SK-N-SH (cell line): ENCODE data around the gene GFM1. TPM values are rescaled to one million over a fixed set of nuclear protein-coding genes. Genes with fewer than 3 reads are reported as not detected.

Experiments used
- CTCF ChIA-PET: fragments of 300-600, 350-600 bp; formaldehyde crosslinking; extraction: SDS; loops from one replicate; lab custom pipeline; 2021; lab: Yijun Ruan, JAX
- POLR2A ChIA-PET: fragments of 350-600 bp; sonication (Branson Sonifier 250); formaldehyde crosslinking; extraction: SDS; loops from one replicate; lab custom pipeline; 2020; ENCODE audit warnings: antibody characterized with exemption, inconsistent platforms; lab: Yijun Ruan, JAX
- DNase-seq: peaks from one replicate; pipeline ENCODE4 v3.0.0; 2012
- H2AFZ ChIP-seq: fragments of 200-600 bp; sonication (generic); 2 replicates; pipeline ENCODE4 v1.8.1; 2016; ENCODE audit warnings: antibody characterized with exemption, mild to moderate bottlenecking, low read depth
- H3F3A ChIP-seq: fragments of 200-600 bp; sonication (generic); replicated peaks from 2 replicates; pipeline ENCODE3; 2016; ENCODE audit warnings: antibody characterized with exemption, mild to moderate bottlenecking; ENCODE audit not compliant: insufficient read depth
- H3K27ac ChIP-seq, 2 experiments: fragments of 200-500 bp in 1 of 2; fragments of 200-600 bp in 1 of 2; sonication (Bioruptor generic) in 1 of 2; sonication (generic), shearing (Covaris generic) in 1 of 2; 2 replicates each; pipeline versions ENCODE4 v1.5.1 to v1.6.1; 2014 to 2016; ENCODE audit warnings: low read depth in 2 of 2, inconsistent platforms in 1 of 2, low read length in 1 of 2, mild to moderate bottlenecking in 1 of 2, mixed read lengths in 1 of 2
- H3K27me3 ChIP-seq: fragments of 200-600 bp; sonication (generic), shearing (Covaris generic); 2 replicates; pipeline ENCODE4 v1.6.1; 2016; ENCODE audit warnings: mixed run types; ENCODE audit not compliant: insufficient read depth
- H3K36me3 ChIP-seq, 2 experiments: fragments of 200-500 bp in 1 of 2; fragments of 200-600 bp in 1 of 2; sonication (Bioruptor generic) in 1 of 2; sonication (generic) in 1 of 2; replicated peaks in 1 of 2; 2 replicates each; pipeline versions ENCODE3 to v1.5.1; 2014 to 2016; ENCODE audit warnings: low read length in 1 of 2, mild to moderate bottlenecking in 1 of 2; ENCODE audit not compliant: insufficient read depth in 2 of 2, control insufficient read depth in 1 of 2
- H3K4me1 ChIP-seq, 2 experiments: fragments of 200-500 bp in 1 of 2; fragments of 200-600 bp in 1 of 2; sonication (Bioruptor generic) in 1 of 2; sonication (generic), shearing (Covaris generic) in 1 of 2; 2 replicates each; pipeline versions ENCODE4 v1.5.1 to v1.6.1; 2014 to 2016; ENCODE audit warnings: low read depth in 1 of 2, low read length in 1 of 2, mixed run types in 1 of 2; ENCODE audit not compliant: insufficient read depth in 2 of 2, control insufficient read depth in 1 of 2
- H3K4me2 ChIP-seq: fragments of 200-600 bp; sonication (generic), shearing (Covaris generic); 2 replicates; pipeline ENCODE4 v1.6.1; 2017; ENCODE audit warnings: mixed run types
- H3K4me3 ChIP-seq, 2 experiments: fragments of 200-500 bp in 1 of 2; fragments of 200-600 bp in 1 of 2; sonication (Bioruptor generic) in 1 of 2; sonication (generic), shearing (Covaris generic) in 1 of 2; 2 replicates each; pipeline versions ENCODE4 v1.5.1 to v1.8.1; 2014 to 2016; ENCODE audit warnings: low read depth in 2 of 2, inconsistent platforms in 1 of 2, low read length in 1 of 2, mild to moderate bottlenecking in 1 of 2, mixed read lengths in 1 of 2, moderate library complexity in 1 of 2
- H3K79me2 ChIP-seq: fragments of 200-600 bp; sonication (generic); 2 replicates; pipeline ENCODE4 v1.8.1; 2017; ENCODE audit warnings: mild to moderate bottlenecking; ENCODE audit not compliant: insufficient read depth
- H3K9ac ChIP-seq: fragments of 200-600 bp; sonication (generic); 2 replicates; pipeline ENCODE4 v1.6.1; 2017; ENCODE audit warnings: mixed run types
- H3K9me2 ChIP-seq: fragments of 200-600 bp; sonication (generic); 2 replicates; pipeline ENCODE4 v1.6.1; 2017; ENCODE audit warnings: mixed run types
- H3K9me3 ChIP-seq: fragments of 200-600 bp; sonication (generic); 2 replicates; pipeline ENCODE4 v1.6.1; 2017; ENCODE audit warnings: mixed run types, mild to moderate bottlenecking, moderate library complexity
- H4K20me1 ChIP-seq: fragments of 200-600 bp; sonication (generic); 2 replicates; pipeline ENCODE4 v1.6.1; 2017; ENCODE audit warnings: mild to moderate bottlenecking, mixed run types; ENCODE audit not compliant: insufficient read depth
- CHD2 ChIP-seq: fragments of 150-350 bp; IDR thresholded peaks from 2 replicates; pipeline ENCODE4 v1.6.1; 2018; ENCODE audit warnings: low read length; ENCODE audit not compliant: partially characterized antibody
- ELF1 ChIP-seq: IDR thresholded peaks from 2 replicates; pipeline ENCODE4 v1.4.0; 2012
- FOSL2 ChIP-seq: IDR thresholded peaks from 2 replicates; pipeline ENCODE4 v1.4.0; 2012; ENCODE audit warnings: low read depth, mild to moderate bottlenecking, moderate library complexity, borderline replicate concordance
- FOXJ3 ChIP-seq: sonication (generic); formaldehyde crosslinking; IDR thresholded peaks from 2 replicates; pipeline ENCODE4 v1.5.1; 2020; ENCODE audit warnings: mild to moderate bottlenecking, missing genetic modification reagents
- GATA2 ChIP-seq: sonication (generic); formaldehyde crosslinking; IDR thresholded peaks from 2 replicates; pipeline ENCODE4 v1.5.0; 2020; ENCODE audit warnings: mild to moderate bottlenecking, missing genetic modification reagents
- JUND ChIP-seq: IDR thresholded peaks from 2 replicates; pipeline ENCODE4 v1.4.0; 2012
- MEF2A ChIP-seq: IDR thresholded peaks from 2 replicates; pipeline ENCODE4 v1.4.0; 2012; ENCODE audit warnings: low read depth, borderline replicate concordance
- MXI1 ChIP-seq: IDR thresholded peaks from 2 replicates; pipeline ENCODE4 v1.6.1; 2012; ENCODE audit warnings: mild to moderate bottlenecking, low read depth, low read length, improper control_type of control experiment
- RAD21 ChIP-seq: IDR thresholded peaks from 2 replicates; pipeline ENCODE4 v1.6.1; 2012; ENCODE audit warnings: mild to moderate bottlenecking, low read length
- SIN3A ChIP-seq: IDR thresholded peaks from 2 replicates; pipeline ENCODE4 v1.6.1; 2012; ENCODE audit warnings: low read depth, mild to moderate bottlenecking, low read length, moderate library complexity, borderline replicate concordance
- TAF1 ChIP-seq: IDR thresholded peaks from 2 replicates; pipeline ENCODE4 v1.6.1; 2012; ENCODE audit warnings: low read depth, mild to moderate bottlenecking, low read length, moderate library complexity, borderline replicate concordance
- TEAD4 ChIP-seq: IDR thresholded peaks from 2 replicates; pipeline ENCODE4 v1.4.0; 2012; ENCODE audit warnings: mild to moderate bottlenecking, borderline replicate concordance; ENCODE audit not compliant: insufficient read depth
- YY1 ChIP-seq: IDR thresholded peaks from 2 replicates; pipeline ENCODE4 v1.4.0; 2012; ENCODE audit warnings: low read depth, mild to moderate bottlenecking
- WGBS: methylation state at CpG from one replicate; pipeline ENCODE4 v1.1.6; 2017; ENCODE audit warnings: low lambda C conversion rate; 5-methylcytosine and 5-hydroxymethylcytosine counted together
- polyA plus RNA-seq, 3 experiments: library from polyadenylated mRNA; depleted of rRNA; stranded (reverse); fragments of >200 nt; gene quantifications; 2 replicates each; pipeline ENCODE4 v1.2.3, GENCODE V29; 2012
- TF ChIP-seq, protein P1 (sequence below): fragments of 150-350 bp; IDR thresholded peaks from 2 replicates; pipeline ENCODE4 v1.6.1; 2017; ENCODE audit warnings: antibody characterized with exemption, low read length, low read depth, borderline replicate concordance

Gene GFM1
- polyA plus RNA-seq, 1 of the 3 experiments (the other 2 are of a cell fraction): 25.2 TPM

DNA sequence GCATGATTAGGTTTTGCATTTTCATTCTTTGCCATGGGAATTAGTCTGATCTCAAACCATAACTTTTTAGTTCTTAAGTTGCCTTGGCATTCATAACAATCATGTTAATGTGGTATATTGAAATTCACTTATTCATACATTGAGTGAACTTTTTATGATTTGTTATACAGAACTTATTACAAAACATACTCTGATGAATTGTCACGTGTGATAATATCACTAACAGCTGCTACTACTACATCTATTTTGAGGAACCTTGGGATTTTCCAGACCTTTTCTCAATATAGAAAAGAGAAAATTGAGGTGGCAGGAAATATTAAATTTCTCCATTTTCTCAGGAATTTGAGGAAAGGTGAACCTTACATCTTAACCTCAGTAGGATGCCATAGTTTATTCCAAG is 18.9 kb downstream of the GFM1 start:
- POLR2A ChIA-PET: no interaction called here
- Histone ChIP-seq H3K9ac (no peak overlapping the region), H3K4me1 (no peaks in the 10 kb centered on the region), H4K20me1 (no peaks in the 10 kb centered on the region), H3K9me3 (no peaks in the 10 kb centered on the region), H3K27me3 (no peaks in the 10 kb centered on the region), H3K27ac (no peak overlapping the region), H3K4me3 (no peak overlapping the region), H2AFZ (no peak overlapping the region), H3K79me2 (no peaks in the 10 kb centered on the region), H3K36me3 (peaks cover 84 to 89% of the 10 kb centered on the region in 2 experiments), H3F3A (peaks cover 23% of the 10 kb centered on the region)
- DNase-seq: no peak
- TF ChIP-seq FOSL2 (no peak), MXI1 (no peak), YY1 (no peak), TEAD4 (no peak), GATA2 (CRISPR knock-in tag) (no peak), CHD2 (no peak), ELF1 (no peak), RAD21 (no peak), SIN3A (no peak), JUND (no peak), FOXJ3 (CRISPR knock-in tag) (no peak), TAF1 (no peak), MEF2A (no peak)
- TF ChIP-seq, protein P1, sequence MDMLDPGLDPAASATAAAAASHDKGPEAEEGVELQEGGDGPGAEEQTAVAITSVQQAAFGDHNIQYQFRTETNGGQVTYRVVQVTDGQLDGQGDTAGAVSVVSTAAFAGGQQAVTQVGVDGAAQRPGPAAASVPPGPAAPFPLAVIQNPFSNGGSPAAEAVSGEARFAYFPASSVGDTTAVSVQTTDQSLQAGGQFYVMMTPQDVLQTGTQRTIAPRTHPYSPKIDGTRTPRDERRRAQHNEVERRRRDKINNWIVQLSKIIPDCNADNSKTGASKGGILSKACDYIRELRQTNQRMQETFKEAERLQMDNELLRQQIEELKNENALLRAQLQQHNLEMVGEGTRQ: no peak
- TF ChIP-seq, all 33 proteins: peak for 0
- H3K9me2 ChIP-seq: no peaks in the 10 kb centered on the region
- no peak overlapping the region for H3K4me2 ChIP-seq
- 100% methylated on average over 1 of the region's 1 CpG for WGBS
- CTCF ChIA-PET: interaction anchor here (0.7 to 3.3 kb wide), 4 partner anchors 19 to 255 kb away, joined by 3 to 12 read pairs (median 8); partner anchors contain the start of gene GFM1

DNA sequence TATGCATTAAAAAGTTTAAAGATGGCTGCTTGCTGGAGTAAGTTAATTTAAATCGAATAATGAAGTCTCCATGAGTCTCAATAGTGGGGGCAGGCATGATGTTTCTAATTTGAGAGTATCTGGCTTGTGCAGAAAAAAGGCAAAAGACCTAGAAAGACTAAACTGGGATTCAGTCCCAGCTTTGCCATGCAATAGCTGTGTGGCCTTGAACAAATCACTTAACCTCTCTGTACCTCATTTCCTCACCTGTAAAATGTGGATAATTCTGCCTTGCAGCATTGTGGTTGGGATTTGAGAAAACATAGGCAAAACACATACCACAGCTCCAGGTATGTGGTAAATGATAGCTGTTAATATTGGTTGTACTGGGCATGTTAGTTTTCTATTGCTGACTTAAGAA is 19.5 kb downstream of the GFM1 start:
- CTCF ChIA-PET: interaction anchor here (2.6 to 3.3 kb wide), 2 partner anchors 19 to 128 kb away, joined by 9 to 12 read pairs; partner anchors contain the start of gene GFM1

More for the DNA sequence above, 19.5 kb downstream of the GFM1 start:
- peaks cover 84 to 91% of the 10 kb centered on the region in 2 experiments for H3K36me3 ChIP-seq
- H4K20me1 ChIP-seq: no peaks in the 10 kb centered on the region
- no peak overlapping the region for H2AFZ ChIP-seq
- H3K9me2 ChIP-seq: no peaks in the 10 kb centered on the region
- TF ChIP-seq MEF2A (no peak), YY1 (no peak)
- H3K27me3 ChIP-seq: no peaks in the 10 kb centered on the region
- no peak overlapping the region for H3K4me3 ChIP-seq
- H3K4me2 ChIP-seq: no peak overlapping the region
- H3K9me3 ChIP-seq: no peaks in the 10 kb centered on the region
- no peak overlapping the region for H3K27ac ChIP-seq
- DNase-seq: no peak
- POLR2A ChIA-PET: no interaction called here
- no peaks in the 10 kb centered on the region for H3K4me1 ChIP-seq
- H3K79me2 ChIP-seq: no peaks in the 10 kb centered on the region
- WGBS: 100% methylated on average over 1 of the region's 1 CpG
- H3F3A ChIP-seq: peaks cover 18% of the 10 kb centered on the region
- H3K9ac ChIP-seq: no peak overlapping the region
